Colonic mucosa (tissue), 4 donors: ENCODE results near the gene GRAMD1C. TPM values are rescaled to one million over a fixed set of nuclear protein-coding genes. Genes with fewer than 3 reads are reported as not detected.

ENCODE experiments used
- DNase-seq: peaks from one replicate; pipeline ENCODE4 v3.0.0-alpha.2; 2020
- H3K27ac ChIP-seq: fragments of 200-600 bp; one replicate; pipeline ENCODE4 v1.8.0; 2021
- H3K27me3 ChIP-seq: fragments of 200-600 bp; one replicate; pipeline ENCODE4 v1.8.0; 2021
- H3K36me3 ChIP-seq: fragments of 200-600 bp; one replicate; pipeline ENCODE4 v1.8.0; 2021
- H3K4me1 ChIP-seq: fragments of 200-600 bp; one replicate; pipeline ENCODE4 v1.8.0; 2021; ENCODE audit warnings: mild to moderate bottlenecking
- H3K4me3 ChIP-seq: fragments of 200-600 bp; one replicate; pipeline ENCODE4 v1.8.0; 2021
- H3K9ac ChIP-seq, 2 donors: one replicate each; pipeline ENCODE4 v1.7.0; 2013; ENCODE audit warnings: control low read depth in 2 of 2, low read depth in 2 of 2, low read length in 2 of 2
- H3K9me3 ChIP-seq: fragments of 200-600 bp; one replicate; pipeline ENCODE4 v1.8.0; 2021
- intact Hi-C: fragments of 100-400 bp; cut with DNase I; formaldehyde crosslinking; loops from one replicate; pipeline ENCODE4 v1.14.1; 2022
- total RNA-seq, 2 donors: library from RNA; stranded (reverse); fragmentation: NEBNext Ultra II Directional in 1 of 2; extraction: Animal tissue kit (Norgen Biotek cat#: 25700) in 1 of 2; gene quantifications; one replicate each; pipeline ENCODE4 v1.2.1, GENCODE V29; 2021
- TF ChIP-seq, protein P1 (sequence below): fragments of 200-600 bp; IDR thresholded peaks from one replicate; pipeline ENCODE4 v1.8.0; 2022; ENCODE audit warnings: antibody characterized with exemption, mild to moderate bottlenecking
- donor health status: healthy.
- donor health status: DM: no; HTN: no; CAD: no.
- donor health status: DM: no; HTN: no; CAD: no.

The GRAMD1C gene
- total RNA-seq, 2 donors from 2014 or later = 4.1 to 10.2 TPM

DNA sequence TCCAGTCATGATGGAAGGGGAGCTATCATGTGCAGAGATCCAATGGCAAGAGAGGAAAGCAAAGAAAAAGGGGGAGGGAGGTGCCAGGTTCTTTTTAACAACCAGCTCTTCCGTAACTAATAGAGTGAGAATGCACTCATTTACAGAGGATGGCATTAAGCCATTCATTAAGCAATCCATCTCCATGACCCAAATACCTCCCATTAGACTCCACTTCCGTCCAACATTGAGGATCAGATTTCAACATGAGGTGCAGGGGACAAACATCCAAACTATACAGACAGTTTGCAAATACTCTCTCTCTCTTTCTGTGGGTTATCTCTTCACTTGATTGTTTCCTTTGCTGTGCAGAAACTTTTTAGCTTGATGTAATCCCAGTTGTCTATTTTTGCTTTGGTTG is 130.4 kb downstream of the GRAMD1C start:
- Histone ChIP-seq H3K4me1 (no peaks in the 10 kb centered on the region), H3K4me3 (no peak overlapping the region), H3K27ac (no peak overlapping the region), H3K27me3 (no peaks in the 10 kb centered on the region), H3K9me3 (no peaks in the 10 kb centered on the region), H3K9ac (no peak overlapping the region), H3K36me3 (no peaks in the 10 kb centered on the region)
- intact Hi-C loops = no loop called here
- no peak for DNase-seq
- TF ChIP-seq, protein P1, sequence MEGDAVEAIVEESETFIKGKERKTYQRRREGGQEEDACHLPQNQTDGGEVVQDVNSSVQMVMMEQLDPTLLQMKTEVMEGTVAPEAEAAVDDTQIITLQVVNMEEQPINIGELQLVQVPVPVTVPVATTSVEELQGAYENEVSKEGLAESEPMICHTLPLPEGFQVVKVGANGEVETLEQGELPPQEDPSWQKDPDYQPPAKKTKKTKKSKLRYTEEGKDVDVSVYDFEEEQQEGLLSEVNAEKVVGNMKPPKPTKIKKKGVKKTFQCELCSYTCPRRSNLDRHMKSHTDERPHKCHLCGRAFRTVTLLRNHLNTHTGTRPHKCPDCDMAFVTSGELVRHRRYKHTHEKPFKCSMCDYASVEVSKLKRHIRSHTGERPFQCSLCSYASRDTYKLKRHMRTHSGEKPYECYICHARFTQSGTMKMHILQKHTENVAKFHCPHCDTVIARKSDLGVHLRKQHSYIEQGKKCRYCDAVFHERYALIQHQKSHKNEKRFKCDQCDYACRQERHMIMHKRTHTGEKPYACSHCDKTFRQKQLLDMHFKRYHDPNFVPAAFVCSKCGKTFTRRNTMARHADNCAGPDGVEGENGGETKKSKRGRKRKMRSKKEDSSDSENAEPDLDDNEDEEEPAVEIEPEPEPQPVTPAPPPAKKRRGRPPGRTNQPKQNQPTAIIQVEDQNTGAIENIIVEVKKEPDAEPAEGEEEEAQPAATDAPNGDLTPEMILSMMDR = no peak

DNA sequence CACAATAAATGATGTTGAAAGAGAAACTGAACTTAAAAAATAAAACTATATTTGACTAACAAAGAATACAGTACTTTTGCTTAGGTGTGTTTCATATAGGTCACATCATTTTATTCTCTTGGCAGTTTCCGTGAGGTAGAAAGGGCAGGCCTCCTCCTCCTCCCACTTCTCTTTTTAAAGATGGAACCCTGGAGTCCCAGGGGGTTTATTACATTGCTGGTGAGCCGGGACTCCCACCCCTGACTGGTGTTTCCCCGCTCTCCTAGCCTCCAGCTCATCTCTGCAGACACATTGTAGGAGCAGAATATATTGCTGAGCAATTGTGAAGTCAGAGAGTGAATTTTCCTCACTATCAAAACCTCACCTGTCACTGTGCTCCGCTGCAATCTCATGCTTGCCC is 139.2 kb downstream of the GRAMD1C start:
- H3K27ac ChIP-seq = no peak overlapping the region
- no peaks in the 10 kb centered on the region for H3K27me3 ChIP-seq
- intact Hi-C loops = no loop called here
- TF ChIP-seq, protein P1 = no peak
- H3K4me3 ChIP-seq = no peak overlapping the region
- DNase-seq = no peak
- H3K9ac ChIP-seq = no peak overlapping the region
- no peaks in the 10 kb centered on the region for H3K36me3 ChIP-seq
- H3K9me3 ChIP-seq = no peaks in the 10 kb centered on the region
- H3K4me1 ChIP-seq = no peaks in the 10 kb centered on the region

- no peak overlapping the region for H3K4me3 ChIP-seq
- no peaks in the 10 kb centered on the region for H3K36me3 ChIP-seq
- TF ChIP-seq, protein P1 = no peak
- H3K27me3 ChIP-seq = no peaks in the 10 kb centered on the region
- no peaks in the 10 kb centered on the region for H3K4me1 ChIP-seq
- H3K9me3 ChIP-seq = no peaks in the 10 kb centered on the region
- intact Hi-C loops = no loop called here
- no peak overlapping the region for H3K9ac ChIP-seq
- H3K27ac ChIP-seq = no peak overlapping the region
- DNase-seq = no peak
Measured at GRCh38 chr3:113979916-113980315, 141.3 kb downstream of the GRAMD1C start.

DNA sequence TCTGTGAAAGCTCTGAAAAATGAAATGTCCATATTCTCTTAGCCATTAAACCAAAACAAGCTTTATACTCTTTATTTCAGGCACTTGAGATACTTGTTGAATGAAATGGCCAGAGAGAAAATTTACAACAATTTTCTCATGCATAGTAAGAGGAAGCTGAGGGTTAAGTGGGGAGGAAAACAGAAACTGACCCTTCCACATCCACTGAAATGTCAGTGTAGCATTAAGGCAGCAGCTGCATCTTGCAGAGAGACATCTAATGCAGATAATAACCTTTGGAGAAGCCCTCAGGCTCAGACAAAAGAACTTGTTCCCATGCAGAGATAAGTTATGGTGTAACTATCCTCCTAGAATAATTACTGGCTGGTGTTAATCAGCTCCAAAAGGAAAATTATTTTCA is 143.2 kb downstream of the GRAMD1C start:
- Histone ChIP-seq H3K9me3 (no peaks in the 10 kb centered on the region), H3K4me3 (no peak overlapping the region), H3K27me3 (no peaks in the 10 kb centered on the region), H3K36me3 (no peaks in the 10 kb centered on the region), H3K27ac (no peak overlapping the region), H3K4me1 (no peaks in the 10 kb centered on the region), H3K9ac (no peak overlapping the region)
- no peak for DNase-seq
- intact Hi-C loops = no loop called here
- TF ChIP-seq, protein P1 = no peak

DNA sequence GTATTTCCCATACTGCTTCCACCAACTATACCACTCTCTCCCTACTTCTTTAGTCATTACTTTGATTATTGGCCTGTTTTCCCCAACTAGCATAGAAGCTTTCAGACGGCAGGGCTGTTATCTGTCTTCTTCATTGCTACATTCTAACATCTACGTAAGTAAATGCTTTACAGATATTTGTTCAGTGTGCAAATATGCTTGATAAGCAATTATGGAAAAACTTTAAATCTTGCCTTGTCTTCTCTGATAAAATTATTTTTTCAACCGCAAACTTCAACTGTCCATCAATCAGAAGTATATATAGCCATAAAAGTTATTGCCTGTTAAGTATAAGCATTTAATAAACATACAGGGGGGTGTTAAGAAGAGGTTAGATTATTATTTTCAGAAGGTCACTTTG is 145.0 kb downstream of the GRAMD1C start:
- intact Hi-C loops = no loop called here
- TF ChIP-seq, protein P1 = no peak
- no peak overlapping the region for H3K4me3 ChIP-seq
- H3K9me3 ChIP-seq = no peaks in the 10 kb centered on the region
- no peak overlapping the region for H3K9ac ChIP-seq
- no peak overlapping the region for H3K27ac ChIP-seq
- H3K27me3 ChIP-seq = no peaks in the 10 kb centered on the region
- DNase-seq = no peak
- no peaks in the 10 kb centered on the region for H3K4me1 ChIP-seq
- H3K36me3 ChIP-seq = no peaks in the 10 kb centered on the region

- Histone ChIP-seq H3K36me3 (no peaks in the 10 kb centered on the region), H3K4me3 (no peak overlapping the region), H3K4me1 (no peaks in the 10 kb centered on the region), H3K27me3 (no peaks in the 10 kb centered on the region), H3K27ac (no peak overlapping the region), H3K9ac (no peak overlapping the region), H3K9me3 (no peaks in the 10 kb centered on the region)
- TF ChIP-seq, protein P1 = no peak
- intact Hi-C loops = no loop called here
- DNase-seq = no peak
Measured at GRCh38 chr3:113985541-113985940, 147.0 kb downstream of the GRAMD1C start.
